ENCODE data around the gene FXYD1. TPM values are rescaled to one million over a fixed set of nuclear protein-coding genes. Genes with fewer than 3 reads are reported as not detected.

FXYD1 gene
- polyA plus RNA-seq, 2 of the 4 experiments (the other 2 are of a cell fraction), result not detected

DNA sequence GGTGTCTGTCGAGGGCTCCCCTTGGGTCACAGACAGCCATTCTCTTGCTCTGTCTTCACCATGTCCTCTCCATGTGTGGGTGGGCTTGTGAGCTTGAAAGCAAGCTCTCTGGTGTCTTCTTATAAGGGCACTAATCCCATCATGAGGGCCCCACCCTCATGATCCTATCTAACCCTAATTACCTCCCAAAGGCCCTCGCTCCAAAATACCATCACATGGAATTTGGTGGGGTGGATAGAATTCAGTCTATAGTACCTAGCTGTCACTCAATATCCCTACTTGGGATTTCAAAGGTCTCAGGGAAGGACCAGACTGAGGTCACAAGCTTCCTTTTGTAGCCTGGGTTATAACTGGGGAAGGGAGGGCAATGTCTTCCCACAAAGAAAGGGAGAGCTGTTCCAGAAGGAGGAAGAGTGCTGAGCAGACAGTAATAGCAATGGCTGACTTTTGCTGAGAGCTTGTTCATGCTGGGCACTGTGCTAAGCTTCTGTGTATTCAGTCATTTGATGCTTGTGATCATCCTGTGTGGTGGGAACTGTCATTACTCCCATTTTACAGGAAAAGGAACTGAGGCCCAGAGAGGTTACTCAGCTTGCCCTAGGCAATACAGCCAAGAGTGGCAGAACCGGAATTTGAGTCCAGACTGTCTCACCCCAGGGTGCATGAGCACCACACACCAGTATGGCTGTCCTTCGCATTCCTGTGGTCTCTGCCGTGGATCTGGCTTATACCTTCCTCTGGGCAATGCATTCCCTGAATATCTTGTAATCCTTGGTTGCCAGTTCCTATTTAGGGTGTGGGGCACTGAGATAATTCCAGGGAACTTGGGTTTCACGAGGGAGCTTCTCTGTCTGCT is 24.1 kb downstream of the FXYD1 start:
- WGBS (ENCODE audit: missing lambda C conversion rate), result 85% methylated on average over 6 of the region's 6 CpGs
- Histone ChIP-seq H3K4me3 (no peak overlapping the region), H3K9me3 (peaks cover 51% of the 10 kb centered on the region), H3K27ac (no peak overlapping the region), H3K4me2 (no peak overlapping the region), H3K4me1 (no peaks in the 10 kb centered on the region)
- no peak for DNase-seq (ENCODE audit: low read depth in 1 of 2, low spot score in 1 of 2)
- TF ChIP-seq HOXB5 (CRISPR knock-in tag; IDR thresholded peaks at IDR 0.05) (no peak), MAFK (IDR thresholded peaks at IDR 0.05; ENCODE audit: partially characterized antibody) (peak; percentile 64)
- no peak for FAIRE-seq
- ChIA-PET POLR2A (no interaction called here), CTCF (interaction anchor here (0.6 to 13.8 kb wide), 6 partner anchors 10 to 190 kb away, joined by 4 to 163 read pairs (median 8); partner anchors contain the start of genes FXYD5 and FXYD7)
- no peak for ATAC-seq

DNA sequence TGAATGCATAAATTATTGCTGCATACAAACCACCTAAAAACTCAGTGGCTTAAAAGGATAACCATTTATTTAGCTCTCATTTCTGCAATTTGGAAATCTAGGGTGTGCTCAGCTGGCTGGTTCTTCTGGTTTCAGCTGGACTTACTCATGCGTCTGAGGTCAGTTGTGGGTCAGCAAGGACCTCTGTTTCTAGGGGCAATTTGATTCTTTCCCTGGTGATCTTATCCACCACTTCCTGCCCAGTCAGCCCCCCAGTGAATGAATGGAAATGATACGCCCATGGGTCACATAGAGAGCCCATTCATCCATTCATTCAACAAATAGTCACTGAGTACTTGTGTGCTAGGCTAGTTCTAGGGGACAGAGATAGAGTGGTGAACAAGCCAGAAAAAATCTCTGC is 25.8 kb downstream of the FXYD1 start:
- Histone ChIP-seq H3K4me2 (no peak overlapping the region), H3K4me3 (no peak overlapping the region), H3K4me1 (0 out of 3 replicates have a peak, but pooled peaks cover 3% of the 10 kb centered on the region), H3K27ac (no peak overlapping the region), H3K9me3 (peaks cover 51% of the 10 kb centered on the region)
- ATAC-seq (no peak), DNase-seq (ENCODE audit: low read depth in 1 of 2, low spot score in 1 of 2) (no peak), FAIRE-seq (peak; percentile 43)
- CTCF ChIA-PET, result interaction anchor here (1.4 to 13.8 kb wide), 3 partner anchors 12 to 54 kb away, joined by 4 to 163 read pairs (median 35); partner anchors contain the start of genes FXYD5 and FXYD7
- TF ChIP-seq, protein P1, sequence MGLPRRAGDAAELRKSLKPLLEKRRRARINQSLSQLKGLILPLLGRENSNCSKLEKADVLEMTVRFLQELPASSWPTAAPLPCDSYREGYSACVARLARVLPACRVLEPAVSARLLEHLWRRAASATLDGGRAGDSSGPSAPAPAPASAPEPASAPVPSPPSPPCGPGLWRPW (IDR thresholded peaks at IDR 0.05), result 0 out of 2 replicates have a peak, but pooled peaks have one; percentile 7
- no peak for TF ChIP-seq CEBPB (IDR thresholded peaks at IDR 0.05)
- POLR2A ChIA-PET, result no interaction called here
- 92% methylated on average over 2 of the region's 2 CpGs for WGBS (ENCODE audit: missing lambda C conversion rate)

DNA sequence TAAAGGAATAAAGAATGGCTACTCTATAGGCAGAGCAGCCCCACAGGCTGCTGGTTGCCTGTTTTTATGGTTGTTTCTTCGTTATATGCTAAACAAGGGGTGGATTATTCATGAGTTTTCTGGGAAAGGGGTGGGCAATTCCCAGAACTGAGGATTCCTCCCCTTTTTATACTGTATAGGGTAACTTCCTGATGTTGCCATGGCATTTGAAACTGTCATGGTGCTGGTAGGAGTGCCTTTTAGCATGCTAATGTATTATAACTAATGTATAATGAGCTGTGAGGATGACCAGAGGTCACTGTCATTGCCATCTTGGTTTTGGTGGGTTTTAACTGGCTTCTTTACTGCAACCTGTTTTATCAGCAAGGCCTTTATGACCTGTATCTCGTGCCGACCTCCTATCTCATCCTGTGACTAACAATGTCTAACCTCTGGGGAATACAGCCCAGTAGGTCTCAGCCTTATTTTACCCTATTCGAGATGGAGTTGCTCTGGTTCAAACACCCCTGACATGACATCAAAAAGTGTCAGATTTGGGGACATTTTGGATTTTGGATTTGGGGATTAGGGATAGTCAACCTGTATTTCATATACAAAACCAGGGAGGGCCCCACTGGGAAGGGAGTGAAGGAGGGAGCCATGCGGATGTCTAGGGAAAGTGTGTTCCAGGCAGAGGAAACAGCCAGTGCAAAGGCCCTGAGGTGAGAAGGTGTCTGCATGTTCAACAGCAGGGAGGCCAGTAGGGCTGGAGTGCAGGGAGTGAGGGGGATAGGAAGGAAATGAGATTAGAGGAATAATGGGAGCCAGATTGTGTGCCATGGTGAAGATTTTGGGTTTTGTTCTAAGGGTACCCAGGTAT is 26.8 kb downstream of the FXYD1 start:
- ATAC-seq (no peak), FAIRE-seq (peak; percentile 54), DNase-seq (ENCODE audit: low read depth in 1 of 2, low spot score in 1 of 2) (no peak)
- no peak overlapping the region for H3K4me2 ChIP-seq
- 81% methylated on average over 5 of the region's 5 CpGs for WGBS (ENCODE audit: missing lambda C conversion rate)
- ChIA-PET CTCF (no interaction called here), POLR2A (no interaction called here)
- no peak overlapping the region for H3K27ac ChIP-seq
- peaks cover 51% of the 10 kb centered on the region for H3K9me3 ChIP-seq
- H3K4me1 ChIP-seq, result 0 out of 3 replicates have a peak, but pooled peaks cover 3% of the 10 kb centered on the region
- H3K4me3 ChIP-seq, result no peak overlapping the region
- TF ChIP-seq RFX5 (IDR thresholded peaks at IDR 0.05), result no peak
- no peak for TF ChIP-seq CBX2 (IDR thresholded peaks at IDR 0.05; ENCODE audit: borderline replicate concordance, low read depth)
- TF ChIP-seq ZSCAN20 (CRISPR knock-in tag; IDR thresholded peaks at IDR 0.05), result no peak
- TF ChIP-seq NFE2L2 (conservative IDR thresholded peaks at IDR 0.05; ENCODE audit: low read length), result no peak
- no peak for TF ChIP-seq CHD2 (IDR thresholded peaks at IDR 0.05; ENCODE audit: low read length, partially characterized antibody)
- TF ChIP-seq RCOR1 (IDR thresholded peaks at IDR 0.05; ENCODE audit: low read depth, low read length), result no peak
- no peak for TF ChIP-seq CHD4 (IDR thresholded peaks at IDR 0.05; ENCODE audit: borderline replicate concordance)
- no peak for TF ChIP-seq MAFK (IDR thresholded peaks at IDR 0.05; ENCODE audit: partially characterized antibody)
- TF ChIP-seq, protein P2, sequence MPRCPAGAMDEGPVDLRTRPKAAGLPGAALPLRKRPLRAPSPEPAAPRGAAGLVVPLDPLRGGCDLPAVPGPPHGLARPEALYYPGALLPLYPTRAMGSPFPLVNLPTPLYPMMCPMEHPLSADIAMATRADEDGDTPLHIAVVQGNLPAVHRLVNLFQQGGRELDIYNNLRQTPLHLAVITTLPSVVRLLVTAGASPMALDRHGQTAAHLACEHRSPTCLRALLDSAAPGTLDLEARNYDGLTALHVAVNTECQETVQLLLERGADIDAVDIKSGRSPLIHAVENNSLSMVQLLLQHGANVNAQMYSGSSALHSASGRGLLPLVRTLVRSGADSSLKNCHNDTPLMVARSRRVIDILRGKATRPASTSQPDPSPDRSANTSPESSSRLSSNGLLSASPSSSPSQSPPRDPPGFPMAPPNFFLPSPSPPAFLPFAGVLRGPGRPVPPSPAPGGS (IDR thresholded peaks at IDR 0.05), result no peak
- no peak for TF ChIP-seq JUNB (IDR thresholded peaks at IDR 0.05)
- TF ChIP-seq RNF2 (IDR thresholded peaks at IDR 0.05; ENCODE audit: borderline replicate concordance, low read depth), result no peak
- TF ChIP-seq, protein P1 (IDR thresholded peaks at IDR 0.05), result no peak

Data from A549 (cell line).